HG02623 (cell line): ENCODE measurements around the gene RFX2.
"Not testable (repeated sequence)": the region's sequence is repeated elsewhere in the genome, so short reads cannot be mapped to it uniquely, and the experiment has no call there.

Experiments
- ATAC-seq: cut with Tn5 transposase; IDR thresholded peaks from one replicate; pipeline ENCODE4 v1.9.1; 2021; ENCODE audit warnings: moderate library complexity; ENCODE audit not compliant: unreplicated experiment

The RFX2 gene

GRCh38 chr19:6041991-6042481 lies 68.3 kb downstream of the RFX2 start:
- no peak for ATAC-seq

DNA sequence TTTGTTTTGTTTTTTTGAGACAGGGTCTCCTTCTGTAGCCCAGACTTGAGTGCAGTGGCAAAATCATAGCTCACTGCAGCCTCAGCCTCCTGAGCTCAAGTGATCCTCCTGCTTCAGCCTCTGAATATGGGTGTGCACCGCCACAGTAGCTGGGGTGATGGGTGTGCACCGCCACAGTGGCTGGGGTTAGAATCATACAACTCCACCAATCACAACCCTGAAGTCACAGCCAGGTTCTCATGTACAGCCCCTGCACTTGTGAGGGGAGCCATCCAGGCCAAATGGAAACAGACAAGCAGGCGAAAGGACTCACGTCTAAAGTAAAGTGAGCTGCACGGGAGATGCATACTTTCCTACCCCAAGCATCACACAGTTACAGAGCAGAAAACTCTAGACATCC lies 69.2 kb downstream of the RFX2 start:
- no peak for ATAC-seq

- ATAC-seq = no peak
Measured at GRCh38 chr19:6039566-6040225, 70.6 kb downstream of the RFX2 start.

DNA sequence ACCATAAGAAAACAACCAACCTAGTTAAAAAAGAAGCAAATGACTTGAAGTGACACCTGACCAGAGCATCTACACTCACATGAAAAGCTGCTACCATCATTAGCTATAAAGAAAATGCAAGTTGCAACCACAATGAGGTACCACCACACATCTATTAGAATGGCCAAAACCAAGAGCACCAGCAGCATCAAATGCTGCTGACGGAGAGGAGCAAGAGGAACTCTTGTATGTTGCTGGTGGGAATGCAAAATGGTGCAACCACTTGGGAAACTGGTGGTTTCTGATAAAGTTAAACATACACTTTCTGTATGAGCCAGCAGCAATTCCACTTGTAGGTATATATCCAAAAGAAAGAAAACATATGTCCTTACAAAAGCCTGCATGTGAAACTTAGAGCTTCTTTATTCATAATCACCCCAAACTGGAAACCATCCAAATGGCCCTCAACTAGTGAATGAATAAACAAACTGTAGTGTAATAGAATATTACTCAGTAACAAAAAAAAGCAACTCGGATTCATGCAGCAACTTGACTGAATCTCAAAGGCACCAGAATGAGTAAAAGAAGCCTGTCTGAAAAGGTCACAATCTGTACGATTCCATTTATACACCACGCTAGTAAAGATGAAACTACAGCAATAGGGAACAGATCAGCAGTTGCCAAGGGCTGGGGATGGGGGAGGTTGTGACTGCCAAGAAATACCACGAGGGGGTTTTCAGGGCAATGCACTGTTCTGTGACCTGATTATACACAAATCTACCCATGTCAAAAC lies 71.5 kb downstream of the RFX2 start:
- peak; percentile 43 for ATAC-seq

DNA sequence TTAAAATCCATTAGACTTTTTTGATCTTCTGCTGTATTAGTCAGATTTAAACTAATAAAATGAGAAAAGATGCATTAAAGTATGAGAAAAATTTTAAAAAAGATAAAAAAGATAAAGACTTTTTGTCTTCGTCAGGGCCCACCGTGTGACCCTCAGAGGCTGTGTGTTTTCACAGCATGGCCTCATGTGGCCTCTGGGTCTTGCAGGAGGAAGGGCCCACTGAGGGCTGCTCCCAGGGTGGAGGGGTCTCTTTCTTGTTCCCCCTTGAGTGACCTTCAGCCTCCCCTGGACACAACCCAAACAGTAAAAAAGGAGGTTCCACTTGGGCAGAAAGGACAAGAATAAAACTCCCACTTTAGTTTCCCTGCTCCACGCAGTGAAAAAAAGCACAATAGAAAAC lies 75.3 kb downstream of the RFX2 start:
- ATAC-seq = no peak

DNA sequence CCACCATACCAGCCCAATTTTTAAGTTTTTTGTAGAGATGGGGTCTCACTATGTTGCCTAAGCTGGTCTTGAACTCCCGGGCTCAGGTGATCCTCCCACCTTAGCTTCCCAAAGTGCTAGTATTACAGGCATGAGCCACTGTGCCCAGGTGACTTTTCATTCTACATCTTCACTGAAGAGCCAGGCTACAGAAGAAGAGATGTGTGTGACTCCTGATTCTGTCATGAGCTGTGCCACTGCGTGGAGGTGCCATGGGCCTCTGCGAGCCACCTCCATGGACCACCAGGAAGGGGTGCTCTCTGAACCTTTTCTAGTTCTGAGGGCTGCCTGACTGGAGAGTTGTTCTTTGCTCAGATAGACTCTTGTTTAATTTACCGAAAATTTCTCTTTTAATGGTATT lies 75.8 kb downstream of the RFX2 start:
- ATAC-seq = no peak

DNA sequence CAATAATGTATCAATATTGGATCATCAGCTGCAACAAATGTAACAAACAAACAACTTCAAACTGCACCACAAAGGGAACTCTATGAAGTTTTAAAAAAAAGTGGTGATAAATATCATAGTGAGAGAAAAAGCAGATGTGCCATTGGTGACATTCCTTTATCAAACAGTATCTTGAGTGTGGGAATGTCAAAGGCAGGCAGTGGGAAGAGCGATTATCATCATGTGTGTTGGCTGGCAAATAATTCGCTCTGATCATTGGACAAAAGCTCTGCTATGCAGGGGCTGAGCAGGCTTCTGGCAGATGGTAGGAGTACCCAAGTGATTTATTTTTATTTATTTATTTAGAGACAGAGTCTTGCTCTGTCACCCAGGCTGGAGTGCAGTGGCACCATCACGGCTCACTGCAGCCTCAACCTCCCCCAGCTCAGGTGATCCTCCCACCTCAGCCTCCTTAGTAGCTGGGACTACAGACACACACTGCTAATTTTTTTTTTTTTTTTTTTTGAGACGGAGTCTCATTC lies 76.5 kb downstream of the RFX2 start:
- no peak for ATAC-seq

DNA sequence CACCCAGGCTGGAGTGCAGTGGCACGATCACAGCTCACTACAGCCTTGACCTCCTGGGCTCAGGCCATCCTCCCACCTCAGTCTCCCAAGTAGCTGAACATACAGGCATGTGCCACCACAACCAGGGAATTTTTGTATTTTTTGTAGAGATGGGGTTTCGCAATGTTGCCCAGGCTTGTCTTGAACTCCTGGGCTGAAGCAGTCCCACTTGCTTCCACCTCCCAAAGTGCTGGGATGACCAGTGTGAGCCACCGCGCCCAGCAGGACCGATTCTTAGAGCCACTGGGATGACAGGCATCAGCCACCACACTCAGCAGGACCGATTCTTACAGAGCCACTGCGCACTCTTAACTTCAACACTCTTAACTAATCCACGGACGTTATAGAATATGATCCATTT lies 77.5 kb downstream of the RFX2 start:
- ATAC-seq = no peak

GRCh38 chr19:6032381-6032780 lies 77.9 kb downstream of the RFX2 start:
- no peak for ATAC-seq

DNA sequence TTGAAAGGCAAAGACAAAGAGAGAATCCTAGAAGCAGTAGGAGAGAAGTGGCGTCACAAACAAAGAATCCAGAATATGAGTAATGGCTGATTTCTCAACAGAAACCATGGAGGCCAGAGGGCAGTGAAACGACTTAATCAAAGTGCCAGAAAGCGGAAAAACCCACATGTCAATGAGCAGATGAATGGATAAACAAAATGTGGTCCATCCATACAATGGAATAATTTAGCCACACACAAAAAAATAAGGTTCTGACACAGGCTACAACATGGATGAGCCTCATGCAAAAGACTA lies 80.1 kb downstream of the RFX2 start:
- ATAC-seq = no peak

DNA sequence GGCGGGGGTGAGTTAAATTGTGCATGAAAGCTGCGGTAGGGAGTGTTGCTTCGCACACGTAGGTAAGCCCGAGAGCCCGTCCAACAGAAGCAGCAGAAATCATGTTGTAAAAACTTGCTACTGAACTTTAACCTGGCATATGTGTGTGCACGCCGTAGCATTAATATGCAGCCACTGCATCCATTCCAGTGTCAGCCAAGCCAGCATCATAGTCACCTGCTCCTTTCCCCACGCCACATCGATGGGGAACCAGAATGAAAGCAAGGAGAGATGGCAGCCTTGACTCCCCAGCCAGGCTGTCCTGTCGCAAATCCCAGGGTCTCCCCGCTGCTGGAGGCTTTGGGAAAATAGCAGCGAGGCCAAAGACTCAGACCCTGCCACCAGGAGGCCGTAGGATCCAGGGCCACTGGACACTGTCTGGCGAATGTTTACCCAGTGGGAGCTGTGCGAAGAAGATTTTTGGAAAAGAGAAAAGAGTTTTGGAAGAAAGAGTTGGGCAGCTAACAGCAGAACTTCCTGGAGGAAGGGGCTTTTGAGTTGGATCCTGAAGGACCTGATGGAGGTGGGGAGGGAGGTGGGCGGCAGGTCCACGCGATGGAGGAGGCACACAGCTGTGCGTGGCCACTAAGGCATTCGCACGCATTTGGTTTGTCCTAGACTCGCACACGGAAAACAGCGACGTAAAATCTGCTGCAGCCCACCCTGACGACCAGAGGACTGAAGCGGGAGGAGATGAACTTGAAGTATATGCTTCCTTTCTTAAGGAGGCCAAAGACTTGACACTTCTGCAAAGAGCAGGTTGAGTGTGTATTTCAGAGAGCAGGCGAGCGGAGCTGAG lies 83.7 kb downstream of the RFX2 start:
- no peak for ATAC-seq

DNA sequence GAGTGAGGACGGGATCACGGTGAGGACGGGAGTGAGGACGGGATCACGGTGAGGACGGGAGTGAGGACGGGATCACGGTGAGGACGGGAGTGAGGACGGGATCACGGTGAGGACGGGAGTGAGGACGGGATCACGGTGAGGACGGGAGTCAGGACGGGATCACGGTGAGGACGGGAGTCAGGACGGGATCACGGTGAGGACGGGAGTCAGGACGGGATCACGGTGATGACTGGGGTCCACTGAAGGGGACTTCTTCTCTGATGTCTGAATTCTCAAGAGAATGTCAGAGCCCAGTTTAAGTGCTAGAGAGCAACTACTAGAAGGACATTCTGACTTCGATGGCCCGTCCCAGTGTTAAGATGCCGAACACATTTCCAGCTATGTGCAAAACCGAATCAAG lies 85.5 kb downstream of the RFX2 start:
- ATAC-seq = not testable (repeated sequence)

GRCh38 chr19:6023936-6024335 lies 86.4 kb downstream of the RFX2 start:
- ATAC-seq = no peak

- ATAC-seq = no peak
Measured at GRCh38 chr19:6023085-6023682, 87.1 kb downstream of the RFX2 start.

DNA sequence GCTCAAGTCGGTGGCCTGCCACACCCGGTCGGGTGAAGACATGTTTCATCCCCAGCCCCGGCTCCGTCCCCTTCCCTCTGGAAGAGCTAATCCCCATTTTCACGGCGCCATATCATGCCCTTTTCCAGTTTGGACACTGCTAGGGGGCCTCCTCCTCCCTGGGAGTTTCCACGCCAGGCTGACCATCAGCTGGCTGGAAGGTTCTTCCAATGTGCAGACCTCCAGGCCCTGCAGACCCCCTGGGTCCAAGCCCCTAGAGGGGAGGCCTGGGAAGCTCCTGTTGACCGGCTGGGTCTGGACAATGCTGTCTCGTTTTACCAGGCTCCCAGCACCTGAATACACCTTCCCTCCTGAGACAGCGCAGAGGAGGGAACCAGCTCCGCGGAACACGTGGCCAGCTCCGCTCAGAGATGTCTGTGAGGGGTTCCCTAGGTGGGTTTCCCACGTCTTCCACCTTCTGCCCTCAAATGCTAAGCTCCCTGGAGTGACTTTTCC lies 87.7 kb downstream of the RFX2 start:
- ATAC-seq = no peak

DNA sequence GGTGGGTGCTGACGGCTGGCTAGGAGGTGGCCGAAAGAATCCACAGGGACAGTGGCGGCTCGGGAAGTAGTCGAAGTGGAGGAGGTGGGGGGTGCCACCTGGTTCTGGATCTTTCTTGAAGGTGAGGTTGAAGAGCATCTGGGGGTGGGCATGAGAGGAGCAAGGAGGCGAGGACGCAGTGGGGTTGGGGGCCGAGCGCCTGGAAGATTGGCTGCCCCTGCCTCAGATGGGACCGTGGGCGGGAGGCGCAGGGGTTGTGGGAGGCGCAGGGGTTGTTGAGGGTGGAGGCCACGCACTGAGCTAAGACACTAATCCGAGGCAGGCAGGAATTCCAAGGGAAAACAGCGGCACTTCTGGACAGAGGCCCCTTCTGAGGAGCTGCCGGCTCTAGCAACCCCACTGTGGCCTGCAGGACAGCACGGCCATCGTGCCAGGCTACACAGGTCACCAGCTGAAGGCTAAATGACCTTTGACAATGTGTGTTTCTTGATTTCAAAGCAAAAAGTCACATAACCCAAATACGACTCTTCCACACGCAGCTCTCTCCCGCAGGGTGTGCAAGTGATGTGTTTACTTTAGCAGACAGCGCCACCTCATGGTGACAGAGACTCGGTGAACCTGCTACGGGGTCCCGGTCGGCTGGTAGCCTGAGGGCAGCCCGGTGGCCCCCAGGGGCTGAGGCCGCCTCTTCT lies 88.3 kb downstream of the RFX2 start:
- no peak for ATAC-seq

DNA sequence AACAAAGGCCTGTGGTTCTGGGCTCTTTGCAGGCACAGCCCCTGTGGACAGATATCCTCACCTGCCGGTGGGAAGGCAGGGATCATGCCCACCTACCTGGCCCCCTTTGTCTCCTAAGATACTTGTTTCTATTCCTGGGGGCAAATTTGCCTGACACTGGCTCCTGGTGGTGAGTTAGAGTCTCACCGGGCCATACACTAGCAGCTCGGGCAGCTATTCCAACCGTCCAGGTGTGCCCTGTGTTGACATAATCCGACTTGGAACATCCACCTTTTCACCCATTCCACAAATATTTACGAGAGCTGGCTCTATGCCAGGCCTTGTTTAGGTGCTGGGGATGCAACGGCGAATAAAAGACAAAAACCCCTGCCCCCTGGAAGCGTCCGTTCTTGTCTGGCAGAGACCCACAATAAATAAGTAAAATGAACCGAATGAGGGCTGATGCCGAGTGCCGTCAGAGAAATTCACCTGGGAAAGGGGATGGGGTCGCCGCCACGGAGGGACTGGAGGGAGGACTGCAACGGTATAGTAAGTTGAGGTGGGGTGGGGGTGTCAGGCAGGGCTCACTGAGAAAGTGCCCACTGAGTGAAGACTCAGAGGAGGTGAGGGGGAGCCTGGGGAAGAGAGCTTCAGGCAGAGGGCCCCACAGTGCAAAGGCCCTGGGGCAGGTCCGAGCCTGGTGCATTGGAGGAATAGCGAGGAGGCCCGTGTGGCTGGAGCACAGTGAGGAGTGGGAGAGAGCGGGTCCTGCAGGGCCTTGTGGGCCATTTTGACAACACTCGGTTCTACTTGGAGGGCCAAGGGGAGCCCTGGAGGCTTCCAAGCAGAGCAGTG lies 89.1 kb downstream of the RFX2 start:
- no peak for ATAC-seq

DNA sequence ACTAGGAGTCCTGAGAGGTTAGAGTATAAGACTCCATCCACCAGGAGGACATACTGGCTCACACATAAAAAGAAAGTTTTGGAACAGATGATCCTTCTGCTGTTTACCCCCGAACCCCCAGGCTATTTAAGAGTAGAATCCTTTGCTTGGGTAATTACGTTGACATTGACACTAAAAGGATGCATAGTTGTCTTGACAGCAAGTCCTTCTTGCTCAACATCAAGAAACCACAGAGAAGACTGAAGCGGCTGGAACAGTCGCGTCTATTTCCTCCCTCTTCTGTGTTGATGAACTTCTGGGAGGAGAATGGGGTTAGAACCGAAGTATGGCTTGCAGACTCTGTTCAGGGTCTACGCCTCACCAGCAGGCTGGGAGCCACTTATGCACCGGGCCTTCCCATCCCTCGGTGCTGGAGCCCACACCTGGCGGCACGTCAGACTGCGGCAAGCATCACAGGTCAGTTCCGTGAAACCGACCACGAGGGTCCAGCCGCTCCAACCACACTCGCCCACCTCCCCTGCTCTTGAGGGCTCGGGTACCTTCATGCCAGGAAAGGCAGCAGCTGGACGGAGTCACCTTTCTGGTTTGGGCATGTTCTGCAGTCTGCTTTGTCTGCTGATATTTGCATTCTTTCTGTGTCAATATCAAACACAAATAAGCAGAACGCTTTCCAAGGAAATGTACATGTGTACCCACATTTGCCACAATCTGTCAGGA lies 90.0 kb downstream of the RFX2 start:
- ATAC-seq = no peak

DNA sequence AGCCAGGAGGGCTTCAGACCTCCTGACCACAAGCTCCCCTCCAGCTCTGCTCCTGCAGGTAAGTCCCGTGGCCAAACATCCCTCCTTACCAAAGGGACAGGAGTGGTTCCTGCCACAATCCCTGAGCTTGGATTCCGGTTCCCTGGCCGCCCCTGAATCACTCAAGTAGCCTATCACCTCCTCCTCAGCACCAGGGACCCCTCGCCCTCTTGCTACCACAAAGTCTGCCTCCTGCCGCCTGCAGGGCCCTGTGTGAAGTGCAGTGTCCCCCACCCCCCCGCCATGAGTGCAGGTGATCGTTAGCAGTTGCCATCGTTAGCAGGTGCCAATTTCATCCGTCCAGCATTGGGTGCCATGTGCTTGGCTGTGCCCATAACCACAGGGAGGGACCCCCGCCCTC lies 91.5 kb downstream of the RFX2 start:
- ATAC-seq = no peak
